Chondrocyte (in vitro differentiated cells): ENCODE data around the gene FABP6. TPM values are rescaled to one million over a fixed set of nuclear protein-coding genes. Genes with fewer than 3 reads are reported as not detected.

ENCODE experiments used
- DNase-seq: peaks from one replicate; pipeline ENCODE4 v3.0.0; 2021; ENCODE audit warnings: mixed read lengths, low spot score
- H3K27ac Mint-ChIP-seq: one replicate; pipeline ENCODE4 v1.8.0; 2021; ENCODE audit warnings: mild to moderate bottlenecking, moderate library complexity, mixed read lengths; ENCODE audit not compliant: unreplicated experiment
- H3K27me3 Mint-ChIP-seq: 2 replicates; pipeline ENCODE4 v1.8.0; 2021; ENCODE audit warnings: low read depth, mixed read lengths
- H3K36me3 Mint-ChIP-seq: 2 replicates; pipeline ENCODE4 v1.8.0; 2021; ENCODE audit warnings: low read depth, mixed read lengths
- H3K4me1 Mint-ChIP-seq: 2 replicates; pipeline ENCODE4 v1.8.0; 2021; ENCODE audit warnings: low read depth, mild to moderate bottlenecking, mixed read lengths
- H3K4me3 Mint-ChIP-seq: one replicate; pipeline ENCODE4 v1.8.0; 2021; ENCODE audit warnings: mild to moderate bottlenecking, moderate library complexity, mixed read lengths; ENCODE audit not compliant: unreplicated experiment
- H3K9me3 Mint-ChIP-seq: 2 replicates; pipeline ENCODE4 v1.8.0; 2021; ENCODE audit warnings: low read depth, mixed read lengths
- total RNA-seq: library from RNA; stranded (reverse); gene quantifications from 3 replicates; pipeline ENCODE4 v1.2.1, GENCODE V29; 2021
- TF ChIP-seq, protein P1 (sequence below): fragments of 200-600 bp; sonication (generic); IDR thresholded peaks from 2 replicates; pipeline ENCODE4 v1.5.0; 2021; ENCODE audit warnings: antibody characterized with exemption, mild to moderate bottlenecking, moderate library complexity

Gene FABP6
- total RNA-seq, 1 donor from 2014 or later, result not detected

DNA sequence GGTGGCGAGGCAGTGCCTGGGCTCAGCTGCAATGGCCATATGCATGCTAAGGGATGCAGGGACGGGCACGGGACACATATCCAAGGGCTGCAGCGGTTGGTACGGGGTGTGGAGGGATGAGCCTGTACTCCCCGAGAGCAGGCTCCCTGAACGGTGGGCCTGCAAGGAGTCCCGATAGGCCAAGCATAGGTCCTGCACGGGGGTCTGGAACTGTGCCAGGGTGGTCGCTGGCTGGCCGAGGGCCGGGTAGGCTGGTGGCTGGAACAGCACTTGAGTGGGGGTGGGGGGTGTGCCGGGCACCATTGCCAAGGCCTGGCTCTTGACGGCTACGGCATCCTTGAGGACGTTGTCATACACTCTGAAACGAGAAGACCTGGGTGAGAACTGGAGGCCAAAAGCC is 24.1 kb downstream of the FABP6 start:
- H3K36me3 Mint-ChIP-seq, result peaks cover 20% of the 10 kb centered on the region
- TF ChIP-seq, protein P1, sequence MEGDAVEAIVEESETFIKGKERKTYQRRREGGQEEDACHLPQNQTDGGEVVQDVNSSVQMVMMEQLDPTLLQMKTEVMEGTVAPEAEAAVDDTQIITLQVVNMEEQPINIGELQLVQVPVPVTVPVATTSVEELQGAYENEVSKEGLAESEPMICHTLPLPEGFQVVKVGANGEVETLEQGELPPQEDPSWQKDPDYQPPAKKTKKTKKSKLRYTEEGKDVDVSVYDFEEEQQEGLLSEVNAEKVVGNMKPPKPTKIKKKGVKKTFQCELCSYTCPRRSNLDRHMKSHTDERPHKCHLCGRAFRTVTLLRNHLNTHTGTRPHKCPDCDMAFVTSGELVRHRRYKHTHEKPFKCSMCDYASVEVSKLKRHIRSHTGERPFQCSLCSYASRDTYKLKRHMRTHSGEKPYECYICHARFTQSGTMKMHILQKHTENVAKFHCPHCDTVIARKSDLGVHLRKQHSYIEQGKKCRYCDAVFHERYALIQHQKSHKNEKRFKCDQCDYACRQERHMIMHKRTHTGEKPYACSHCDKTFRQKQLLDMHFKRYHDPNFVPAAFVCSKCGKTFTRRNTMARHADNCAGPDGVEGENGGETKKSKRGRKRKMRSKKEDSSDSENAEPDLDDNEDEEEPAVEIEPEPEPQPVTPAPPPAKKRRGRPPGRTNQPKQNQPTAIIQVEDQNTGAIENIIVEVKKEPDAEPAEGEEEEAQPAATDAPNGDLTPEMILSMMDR, result no peak
- no peaks in the 10 kb centered on the region for H3K27me3 Mint-ChIP-seq
- DNase-seq, result no peak
- H3K4me3 Mint-ChIP-seq, result no peak overlapping the region
- no peaks in the 10 kb centered on the region for H3K4me1 Mint-ChIP-seq
- no peak overlapping the region for H3K27ac Mint-ChIP-seq
- no peaks in the 10 kb centered on the region for H3K9me3 Mint-ChIP-seq

DNA sequence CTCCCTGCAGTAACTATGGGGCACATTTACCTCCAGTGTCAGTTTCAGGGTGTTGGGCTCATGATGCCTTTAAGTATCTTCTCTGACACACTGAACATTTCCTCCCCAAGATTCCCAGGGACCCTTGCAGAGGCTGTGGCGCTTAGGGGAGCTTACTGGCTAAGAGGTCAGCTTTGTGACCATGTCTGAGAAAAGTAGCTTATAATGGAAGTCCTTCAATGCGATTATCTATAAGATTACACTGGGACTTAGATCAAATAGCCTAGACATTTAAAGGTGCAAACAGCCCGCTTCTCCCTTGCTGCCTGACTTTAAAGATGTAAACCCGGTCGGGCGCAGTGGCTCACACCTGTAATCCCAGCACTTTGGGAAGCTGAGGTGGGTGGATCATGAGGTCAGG is 25.4 kb downstream of the FABP6 start:
- TF ChIP-seq, protein P1, result no peak
- H3K27ac Mint-ChIP-seq, result no peak overlapping the region
- H3K36me3 Mint-ChIP-seq, result peaks cover 22% of the 10 kb centered on the region
- no peaks in the 10 kb centered on the region for H3K27me3 Mint-ChIP-seq
- no peaks in the 10 kb centered on the region for H3K9me3 Mint-ChIP-seq
- no peak overlapping the region for H3K4me3 Mint-ChIP-seq
- no peaks in the 10 kb centered on the region for H3K4me1 Mint-ChIP-seq
- DNase-seq, result no peak

DNA sequence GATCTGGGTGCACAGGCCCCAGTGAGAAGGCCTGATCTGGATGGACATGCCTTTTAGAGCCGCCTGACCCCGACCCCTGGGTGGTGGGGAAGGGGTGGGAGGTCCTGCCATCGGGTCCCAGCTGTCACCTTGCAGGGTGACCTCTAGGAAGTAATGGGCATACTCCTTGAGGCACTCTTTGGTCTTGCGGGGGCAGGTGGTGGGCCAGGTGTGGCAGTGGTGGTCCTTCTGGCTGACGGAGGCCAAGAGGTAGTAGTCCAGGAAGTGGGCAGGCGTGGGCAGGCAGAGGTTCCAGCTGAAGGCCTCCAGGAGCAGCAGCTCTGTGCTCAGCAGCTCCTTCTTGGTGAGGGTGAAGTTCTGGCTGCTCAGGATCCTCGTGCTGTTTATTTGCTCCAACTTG is 30.0 kb downstream of the FABP6 start:
- H3K4me1 Mint-ChIP-seq, result peaks cover 10% of the 10 kb centered on the region
- H3K4me3 Mint-ChIP-seq, result no peak overlapping the region
- no peaks in the 10 kb centered on the region for H3K27me3 Mint-ChIP-seq
- TF ChIP-seq, protein P1, result no peak
- H3K36me3 Mint-ChIP-seq, result peaks cover 3% of the 10 kb centered on the region
- no peaks in the 10 kb centered on the region for H3K9me3 Mint-ChIP-seq
- DNase-seq, result peak; percentile 73
- H3K27ac Mint-ChIP-seq, result no peak overlapping the region

DNA sequence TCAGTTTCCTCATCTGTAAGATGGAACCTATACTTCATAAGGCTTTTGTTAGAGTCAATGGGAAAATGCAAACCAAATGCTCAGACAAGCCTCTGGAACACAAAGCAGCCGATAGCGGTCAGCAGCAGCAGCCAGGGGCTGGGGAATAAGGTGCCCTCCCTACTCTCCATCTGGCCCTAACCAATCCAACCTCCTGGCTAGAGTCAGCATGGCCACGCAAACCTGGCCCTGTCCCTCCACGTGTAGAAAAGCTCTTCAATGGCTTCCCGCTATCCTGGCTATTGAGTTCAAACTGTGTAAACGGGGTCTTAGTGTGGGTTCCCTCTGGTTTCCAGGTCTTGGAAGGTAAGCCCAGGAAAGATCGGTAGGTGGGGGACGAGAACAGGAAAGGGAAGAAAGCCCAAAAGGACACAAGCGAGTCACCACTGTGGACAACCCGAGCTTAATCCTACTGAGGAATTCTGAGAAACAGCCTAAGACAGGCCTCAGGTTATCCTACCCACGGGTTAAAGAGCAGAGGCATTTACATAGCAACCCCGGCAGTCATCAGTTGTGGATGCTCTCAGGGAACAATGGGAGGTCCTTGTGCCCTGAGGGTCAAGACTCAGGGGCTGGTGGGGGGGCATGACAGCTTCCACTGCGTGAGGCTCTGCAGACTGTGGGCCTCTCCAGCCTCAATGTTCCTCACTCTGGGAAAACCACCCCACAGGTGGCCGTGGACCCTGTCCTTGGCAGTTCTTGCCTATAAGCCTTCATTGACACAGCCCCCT is 30.9 kb downstream of the FABP6 start:
- H3K4me1 Mint-ChIP-seq, result peaks cover 10% of the 10 kb centered on the region
- H3K27ac Mint-ChIP-seq, result no peak overlapping the region
- TF ChIP-seq, protein P1, result no peak
- DNase-seq, result peak; percentile 46
- no peaks in the 10 kb centered on the region for H3K27me3 Mint-ChIP-seq
- H3K36me3 Mint-ChIP-seq, result peaks cover 3% of the 10 kb centered on the region
- no peaks in the 10 kb centered on the region for H3K9me3 Mint-ChIP-seq
- no peak overlapping the region for H3K4me3 Mint-ChIP-seq

DNA sequence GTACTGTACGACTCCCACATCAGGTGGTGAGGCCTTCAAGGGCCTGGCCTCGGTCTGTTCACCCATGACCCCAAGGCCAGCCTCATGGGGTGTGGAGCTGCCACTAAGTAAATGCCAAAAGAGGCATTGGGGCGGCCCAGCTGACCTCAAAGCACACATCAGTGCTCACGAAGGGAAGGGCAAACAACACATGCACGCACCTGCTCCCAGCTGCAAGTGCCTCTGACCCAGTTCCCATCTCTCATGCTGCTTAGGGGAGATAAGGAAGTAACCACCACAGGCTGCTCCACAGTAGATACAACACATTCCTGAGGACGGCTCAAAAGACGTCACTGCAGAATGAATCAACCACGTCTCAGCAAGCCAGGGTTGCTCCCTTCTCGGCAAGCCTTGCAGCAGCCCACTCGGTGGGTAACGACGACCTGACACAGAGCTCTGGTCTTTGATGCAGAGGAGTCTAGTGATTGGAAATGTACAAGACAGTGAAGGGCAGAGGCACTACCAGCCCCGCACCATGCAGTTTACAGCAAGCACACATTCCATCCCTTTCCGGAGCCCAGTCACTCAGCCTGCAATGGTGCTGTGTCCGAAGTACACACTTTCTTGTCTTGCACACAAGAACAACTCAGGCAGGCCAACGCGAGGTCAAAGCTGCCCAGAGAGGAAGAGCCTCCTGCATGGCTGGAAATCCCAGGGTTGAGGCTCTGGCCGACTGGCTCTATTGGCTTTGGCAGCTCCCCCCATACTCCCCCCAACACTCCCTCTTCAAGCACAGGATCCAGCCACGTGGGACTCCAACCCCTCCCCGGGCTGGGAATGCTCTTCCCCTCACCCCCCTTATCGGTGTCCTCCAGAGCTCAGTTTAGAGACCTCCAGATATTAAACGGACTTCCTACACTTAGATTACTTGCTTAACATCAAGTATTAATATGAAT is 31.8 kb downstream of the FABP6 start:
- H3K4me1 Mint-ChIP-seq, result peaks cover 10% of the 10 kb centered on the region
- TF ChIP-seq, protein P1, result no peak
- DNase-seq, result no peak
- peak overlapping the region; percentile 28 for H3K27ac Mint-ChIP-seq
- H3K4me3 Mint-ChIP-seq, result no peak overlapping the region
- no peaks in the 10 kb centered on the region for H3K27me3 Mint-ChIP-seq
- H3K36me3 Mint-ChIP-seq, result peaks cover 3% of the 10 kb centered on the region
- H3K9me3 Mint-ChIP-seq, result no peaks in the 10 kb centered on the region
